ENCODE data around the gene UQCRC1. TPM values are rescaled to one million over a fixed set of nuclear protein-coding genes. Genes with fewer than 3 reads are reported as not detected.

The UQCRC1 gene
- total RNA-seq, 6 donors from 2014 or later, result 119 to 239 (median 154) TPM

DNA sequence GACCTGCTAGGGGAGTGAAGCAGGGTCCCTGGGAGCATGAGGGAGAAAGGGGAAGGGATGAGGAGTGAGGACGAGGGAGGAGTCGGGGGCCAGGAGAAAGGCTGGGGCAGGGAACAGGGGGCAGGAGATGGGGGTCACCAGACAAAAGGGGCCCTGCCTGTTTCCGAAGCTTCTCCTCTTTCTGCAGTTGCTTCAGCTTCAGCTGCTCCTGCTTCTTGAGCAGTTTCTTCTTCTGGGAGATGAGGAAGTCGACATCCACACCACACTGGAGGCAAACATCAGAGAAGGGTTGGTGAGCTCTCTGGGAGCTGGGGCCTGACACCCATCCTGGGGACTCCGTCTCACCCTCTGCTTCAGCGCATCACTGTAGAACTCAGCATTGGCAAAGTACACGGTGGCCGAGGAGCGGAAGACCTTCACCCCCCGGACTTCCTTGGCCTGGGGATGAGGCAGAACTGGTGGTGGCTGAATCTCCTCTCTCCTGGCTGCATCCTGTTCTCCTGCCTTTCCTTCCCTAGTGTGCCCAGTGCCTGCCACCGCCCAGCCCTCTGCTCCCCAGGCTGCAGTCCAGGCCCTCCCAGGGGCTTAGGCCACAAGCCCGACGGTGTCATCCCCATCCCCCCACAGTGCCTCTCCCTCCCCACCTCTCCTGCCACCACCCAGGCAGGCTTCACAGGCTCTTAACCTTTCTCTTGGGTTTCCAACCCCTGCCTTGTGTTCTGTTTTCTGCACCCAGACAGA is 19.0 kb upstream of the UQCRC1 start:
- no peak overlapping the region for H3K4me3 ChIP-seq
- peaks cover 5 to 82% (median 54%) of the 10 kb centered on the region in 4 donors for H3K36me3 ChIP-seq
- TF ChIP-seq, protein P1, sequence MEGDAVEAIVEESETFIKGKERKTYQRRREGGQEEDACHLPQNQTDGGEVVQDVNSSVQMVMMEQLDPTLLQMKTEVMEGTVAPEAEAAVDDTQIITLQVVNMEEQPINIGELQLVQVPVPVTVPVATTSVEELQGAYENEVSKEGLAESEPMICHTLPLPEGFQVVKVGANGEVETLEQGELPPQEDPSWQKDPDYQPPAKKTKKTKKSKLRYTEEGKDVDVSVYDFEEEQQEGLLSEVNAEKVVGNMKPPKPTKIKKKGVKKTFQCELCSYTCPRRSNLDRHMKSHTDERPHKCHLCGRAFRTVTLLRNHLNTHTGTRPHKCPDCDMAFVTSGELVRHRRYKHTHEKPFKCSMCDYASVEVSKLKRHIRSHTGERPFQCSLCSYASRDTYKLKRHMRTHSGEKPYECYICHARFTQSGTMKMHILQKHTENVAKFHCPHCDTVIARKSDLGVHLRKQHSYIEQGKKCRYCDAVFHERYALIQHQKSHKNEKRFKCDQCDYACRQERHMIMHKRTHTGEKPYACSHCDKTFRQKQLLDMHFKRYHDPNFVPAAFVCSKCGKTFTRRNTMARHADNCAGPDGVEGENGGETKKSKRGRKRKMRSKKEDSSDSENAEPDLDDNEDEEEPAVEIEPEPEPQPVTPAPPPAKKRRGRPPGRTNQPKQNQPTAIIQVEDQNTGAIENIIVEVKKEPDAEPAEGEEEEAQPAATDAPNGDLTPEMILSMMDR (IDR thresholded peaks at IDR 0.05), result no peak
- no peak for TF ChIP-seq EP300 (IDR thresholded peaks at IDR 0.05)
- no peak for TF ChIP-seq POLR2AphosphoS5 (IDR thresholded peaks at IDR 0.05)
- no peak for TF ChIP-seq POLR2A (IDR thresholded peaks at IDR 0.05)
- ATAC-seq (ENCODE audit: low FRiP score in 2 of 2), result no peak
- WGBS, 2 donors, result 84 to 88% methylated on average over 13 of the region's 13 CpGs
- H3K27me3 ChIP-seq, result no peaks in the 10 kb centered on the region
- H3K27ac ChIP-seq, result no peak overlapping the region
- H3K9me3 ChIP-seq, result no peaks in the 10 kb centered on the region
- DNase-seq, result no peak
- H3K4me1 ChIP-seq, result peaks cover 0 to under 1% (median 0%) of the 10 kb centered on the region in 4 donors

DNA sequence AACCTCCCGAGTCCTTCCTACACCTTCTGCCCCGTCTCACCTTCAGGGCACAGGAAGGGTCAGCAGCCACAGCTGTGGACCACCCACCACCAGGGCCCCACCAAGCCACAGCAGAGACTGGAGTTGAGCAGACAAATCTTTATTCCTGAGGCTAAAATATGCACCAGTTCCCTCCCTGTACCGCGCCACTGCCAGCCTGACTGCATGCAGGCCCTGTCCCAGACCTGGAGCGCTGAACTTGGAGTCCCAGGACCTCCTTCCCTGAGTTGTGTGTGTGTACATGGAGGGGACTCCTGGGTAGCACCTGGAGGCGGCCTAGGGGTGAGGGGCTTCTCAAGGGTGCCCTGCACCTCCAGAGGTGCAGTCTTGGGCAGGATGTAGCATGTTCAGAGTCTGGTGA is 16.2 kb upstream of the UQCRC1 start:
- peaks cover 5 to 60% (median 42%) of the 10 kb centered on the region in 4 donors for H3K36me3 ChIP-seq
- 91 to 94% methylated on average over 5 to 6 of the region's 6 CpGs for WGBS, 2 donors
- ATAC-seq (ENCODE audit: low FRiP score in 2 of 2) (no peak), DNase-seq (no peak)
- H3K27ac ChIP-seq, result no peak overlapping the region
- H3K4me1 ChIP-seq, result no peaks in the 10 kb centered on the region
- TF ChIP-seq EP300 (IDR thresholded peaks at IDR 0.05) (no peak), POLR2A (IDR thresholded peaks at IDR 0.05) (no peak), POLR2AphosphoS5 (IDR thresholded peaks at IDR 0.05) (no peak)
- TF ChIP-seq, protein P1 (IDR thresholded peaks at IDR 0.05), result no peak
- no peaks in the 10 kb centered on the region for H3K9me3 ChIP-seq
- H3K4me3 ChIP-seq, result no peak overlapping the region
- no peaks in the 10 kb centered on the region for H3K27me3 ChIP-seq

DNA sequence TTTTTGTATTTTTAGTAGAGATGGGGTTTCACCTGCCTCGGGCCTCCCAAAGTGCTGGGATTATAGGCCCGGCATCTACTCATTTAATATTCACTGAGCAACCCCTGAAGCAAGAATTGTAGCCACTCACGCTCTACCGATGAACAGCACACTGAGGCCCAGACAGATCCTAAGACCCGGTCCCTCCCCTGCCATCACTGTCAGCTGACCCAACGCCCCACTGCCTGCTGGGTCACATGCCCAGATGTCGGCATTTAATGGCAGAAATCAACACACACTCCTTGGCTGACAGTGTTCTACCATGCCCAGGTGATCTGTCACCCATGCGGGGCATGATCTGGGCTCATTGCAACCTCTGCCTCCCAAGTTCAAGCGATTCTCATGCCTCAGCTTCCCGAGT is 15.3 kb upstream of the UQCRC1 start:
- DNase-seq, result no peak
- WGBS, 2 donors, result 96% methylated on average over 9 to 10 of the region's 10 CpGs
- peaks cover 5 to 51% (median 36%) of the 10 kb centered on the region in 4 donors for H3K36me3 ChIP-seq
- no peaks in the 10 kb centered on the region for H3K9me3 ChIP-seq
- no peak overlapping the region for H3K4me3 ChIP-seq
- no peaks in the 10 kb centered on the region for H3K4me1 ChIP-seq
- no peak for ATAC-seq (ENCODE audit: low FRiP score in 2 of 2)
- H3K27me3 ChIP-seq, result no peaks in the 10 kb centered on the region
- no peak overlapping the region for H3K27ac ChIP-seq
- no peak for TF ChIP-seq POLR2A (IDR thresholded peaks at IDR 0.05)
- TF ChIP-seq, protein P1 (IDR thresholded peaks at IDR 0.05), result no peak
- no peak for TF ChIP-seq POLR2AphosphoS5 (IDR thresholded peaks at IDR 0.05)
- TF ChIP-seq EP300 (IDR thresholded peaks at IDR 0.05), result no peak

DNA sequence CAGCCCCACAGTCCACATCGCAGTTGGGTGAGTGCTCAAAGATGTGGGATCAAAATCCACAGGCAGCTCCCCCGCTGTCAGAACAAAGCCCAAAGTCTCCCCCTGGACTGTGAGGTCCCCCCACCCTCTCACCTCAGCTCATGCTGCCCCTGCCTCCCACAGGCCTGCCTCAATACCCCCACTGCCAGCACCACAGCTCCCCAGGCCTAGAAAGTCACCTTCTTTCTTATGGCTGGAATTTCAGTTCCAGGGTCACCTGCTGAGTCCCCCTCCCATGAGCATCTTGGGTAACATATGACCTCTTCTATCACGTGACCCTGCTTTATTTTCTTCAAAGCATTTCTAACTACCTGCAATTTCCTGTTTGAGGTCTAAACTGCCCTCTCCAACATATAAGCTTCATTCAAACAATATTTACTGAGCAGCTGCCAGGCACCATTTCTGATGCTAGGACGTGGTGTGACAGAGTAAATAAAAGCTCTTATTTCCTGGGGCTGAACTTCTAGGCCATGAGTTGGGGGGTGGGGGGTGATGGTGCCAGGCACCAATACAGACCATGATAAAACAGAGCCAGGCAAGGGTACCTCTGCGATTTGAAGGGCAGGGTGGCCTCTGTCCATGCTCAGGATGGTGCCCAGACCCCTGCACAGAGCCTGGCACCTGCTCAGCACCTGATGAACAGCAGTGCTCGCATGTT is 14.6 kb upstream of the UQCRC1 start:
- H3K36me3 ChIP-seq, result peaks cover 5 to 45% (median 30%) of the 10 kb centered on the region in 4 donors
- H3K27me3 ChIP-seq, result no peaks in the 10 kb centered on the region
- TF ChIP-seq POLR2A (IDR thresholded peaks at IDR 0.05) (no peak), EP300 (IDR thresholded peaks at IDR 0.05) (no peak), POLR2AphosphoS5 (IDR thresholded peaks at IDR 0.05) (no peak)
- TF ChIP-seq, protein P1 (IDR thresholded peaks at IDR 0.05), result no peak
- H3K4me3 ChIP-seq, result no peak overlapping the region
- WGBS, 2 donors, result 72 to 79% methylated on average over 6 of the region's 6 CpGs
- H3K4me1 ChIP-seq, result no peaks in the 10 kb centered on the region
- H3K27ac ChIP-seq, result no peak overlapping the region
- H3K9me3 ChIP-seq, result no peaks in the 10 kb centered on the region
- ATAC-seq (ENCODE audit: low FRiP score in 2 of 2) (no peak), DNase-seq (no peak)

Measured in upper lobe of left lung (tissue), 6 donors.